ENCODE measurements around the gene REXO5. TPM values are rescaled to one million over a fixed set of nuclear protein-coding genes. Genes with fewer than 3 reads are reported as not detected.

Gene REXO5
- total RNA-seq, 4 donors from 2014 or later: 3.5 to 9.1 (median 3.9) TPM

DNA sequence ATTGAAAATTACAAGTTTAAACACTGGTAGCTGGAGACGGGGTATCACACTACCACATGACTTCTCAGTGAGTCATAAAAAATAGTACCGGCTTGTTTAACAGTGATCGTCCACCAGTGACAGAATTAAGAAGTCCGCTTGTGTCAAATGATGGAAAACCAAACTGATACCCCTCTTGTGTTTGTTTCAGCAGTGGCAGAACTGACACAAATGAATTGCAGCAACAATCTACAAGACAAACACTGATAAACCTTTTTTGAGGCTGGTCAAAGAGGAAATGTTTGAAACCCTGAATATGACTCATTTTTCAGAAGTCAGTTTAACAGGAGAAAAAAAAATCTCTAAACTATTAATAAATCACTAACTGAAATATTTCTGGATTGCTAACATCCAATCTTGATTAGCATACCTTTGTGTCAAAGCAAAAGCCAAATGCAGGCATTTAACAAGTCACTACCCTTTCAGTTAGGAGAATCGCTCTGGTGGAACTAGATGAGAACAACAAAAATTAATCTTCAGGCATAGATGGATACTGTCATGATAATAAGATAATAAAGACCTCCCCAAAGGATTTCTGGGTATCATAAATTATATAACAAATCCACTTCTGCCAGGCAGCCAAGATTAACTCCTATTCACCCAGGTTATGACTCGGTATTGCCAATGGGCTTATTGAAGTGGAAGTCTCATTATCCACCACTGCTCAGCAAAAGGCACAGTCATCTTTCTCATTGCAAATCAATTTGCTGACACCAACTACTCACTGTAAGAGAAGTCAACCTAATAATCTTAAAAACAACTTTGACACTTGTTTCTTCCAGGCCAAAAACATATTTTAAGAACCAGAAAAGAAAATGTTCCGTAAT, 73.1 kb downstream of the REXO5 start:
- WGBS: 31% methylated on average over 7 of the region's 7 CpGs
- TF ChIP-seq EP300 (IDR thresholded peaks at IDR 0.05) (no peak), POLR2A (IDR thresholded peaks at IDR 0.05) (no peak), POLR2AphosphoS5 (IDR thresholded peaks at IDR 0.05) (no peak)
- TF ChIP-seq, protein P1, sequence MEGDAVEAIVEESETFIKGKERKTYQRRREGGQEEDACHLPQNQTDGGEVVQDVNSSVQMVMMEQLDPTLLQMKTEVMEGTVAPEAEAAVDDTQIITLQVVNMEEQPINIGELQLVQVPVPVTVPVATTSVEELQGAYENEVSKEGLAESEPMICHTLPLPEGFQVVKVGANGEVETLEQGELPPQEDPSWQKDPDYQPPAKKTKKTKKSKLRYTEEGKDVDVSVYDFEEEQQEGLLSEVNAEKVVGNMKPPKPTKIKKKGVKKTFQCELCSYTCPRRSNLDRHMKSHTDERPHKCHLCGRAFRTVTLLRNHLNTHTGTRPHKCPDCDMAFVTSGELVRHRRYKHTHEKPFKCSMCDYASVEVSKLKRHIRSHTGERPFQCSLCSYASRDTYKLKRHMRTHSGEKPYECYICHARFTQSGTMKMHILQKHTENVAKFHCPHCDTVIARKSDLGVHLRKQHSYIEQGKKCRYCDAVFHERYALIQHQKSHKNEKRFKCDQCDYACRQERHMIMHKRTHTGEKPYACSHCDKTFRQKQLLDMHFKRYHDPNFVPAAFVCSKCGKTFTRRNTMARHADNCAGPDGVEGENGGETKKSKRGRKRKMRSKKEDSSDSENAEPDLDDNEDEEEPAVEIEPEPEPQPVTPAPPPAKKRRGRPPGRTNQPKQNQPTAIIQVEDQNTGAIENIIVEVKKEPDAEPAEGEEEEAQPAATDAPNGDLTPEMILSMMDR (IDR thresholded peaks at IDR 0.05): no peak
- no peak for DNase-seq (ENCODE audit: low spot score in 2 of 2)
- H3K4me1 ChIP-seq: peaks cover 62% of the 10 kb centered on the region
- no peak overlapping the region for H3K4me3 ChIP-seq
- no peaks in the 10 kb centered on the region for H3K27me3 ChIP-seq
- peak overlapping the region; percentile 60 for H3K27ac ChIP-seq
- H3K9me3 ChIP-seq: no peaks in the 10 kb centered on the region
- H3K36me3 ChIP-seq: no peaks in the 10 kb centered on the region

DNA sequence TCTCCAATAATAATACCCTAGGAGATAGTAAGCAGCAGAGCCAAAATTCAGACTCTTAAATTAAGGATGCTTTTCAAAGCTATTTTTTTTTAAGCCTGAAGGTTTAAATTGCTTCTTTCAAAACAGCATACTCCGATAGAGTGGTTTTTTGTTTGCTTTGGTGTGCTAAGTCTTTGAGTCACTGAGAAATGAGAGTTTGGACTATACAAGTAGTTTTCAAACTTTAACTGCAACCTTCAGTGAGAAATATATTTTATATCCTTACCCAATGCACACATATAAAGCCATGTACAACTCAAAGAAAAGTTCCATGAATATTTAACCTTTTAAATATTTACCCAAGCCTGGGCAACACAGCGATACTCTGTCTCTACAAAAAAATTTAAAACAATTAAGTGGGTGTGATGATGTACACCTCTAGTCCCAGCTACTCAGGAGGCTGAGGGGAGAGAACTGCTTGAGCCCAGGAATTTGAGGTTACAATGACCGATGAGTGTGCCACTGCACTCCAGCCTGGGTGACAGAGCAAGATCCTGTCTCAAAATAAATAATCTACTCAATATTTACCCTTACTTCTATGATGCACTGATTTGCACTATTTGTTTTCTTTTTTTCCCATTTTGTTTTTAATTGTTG, 74.7 kb downstream of the REXO5 start:
- Histone ChIP-seq H3K4me1 (peaks cover 52% of the 10 kb centered on the region), H3K9me3 (no peaks in the 10 kb centered on the region), H3K4me3 (no peak overlapping the region), H3K27ac (no peak overlapping the region), H3K36me3 (no peaks in the 10 kb centered on the region), H3K27me3 (no peaks in the 10 kb centered on the region)
- 76% methylated on average over 3 of the region's 3 CpGs for WGBS
- no peak for DNase-seq (ENCODE audit: low spot score in 2 of 2)
- TF ChIP-seq POLR2AphosphoS5 (IDR thresholded peaks at IDR 0.05) (no peak), POLR2A (IDR thresholded peaks at IDR 0.05) (no peak), EP300 (IDR thresholded peaks at IDR 0.05) (no peak)
- TF ChIP-seq, protein P1 (IDR thresholded peaks at IDR 0.05): no peak

DNA sequence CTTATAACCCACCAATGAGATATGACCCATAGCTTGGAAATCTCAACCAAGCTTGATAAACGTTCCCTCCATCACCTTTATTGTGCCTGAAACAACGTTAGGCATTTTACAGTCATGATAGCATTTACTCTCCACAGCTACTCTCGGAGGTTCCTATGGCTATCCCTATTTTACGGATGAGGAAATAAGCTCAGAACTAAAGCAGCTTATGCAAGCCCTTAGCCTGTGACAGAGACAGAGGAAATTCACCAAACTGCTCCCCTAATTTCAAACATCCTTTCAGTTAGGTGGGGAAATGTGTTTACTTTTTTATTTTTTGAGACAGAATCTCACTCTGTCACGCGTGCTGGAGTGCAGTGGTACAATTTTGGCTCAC, 75.2 kb downstream of the REXO5 start:
- Histone ChIP-seq H3K36me3 (no peaks in the 10 kb centered on the region), H3K9me3 (no peaks in the 10 kb centered on the region), H3K27ac (no peak overlapping the region), H3K4me1 (peaks cover 52% of the 10 kb centered on the region), H3K27me3 (no peaks in the 10 kb centered on the region), H3K4me3 (no peak overlapping the region)
- TF ChIP-seq, protein P1 (IDR thresholded peaks at IDR 0.05): no peak
- WGBS: 85% methylated on average over 6 of the region's 6 CpGs
- no peak for DNase-seq (ENCODE audit: low spot score in 2 of 2)

DNA sequence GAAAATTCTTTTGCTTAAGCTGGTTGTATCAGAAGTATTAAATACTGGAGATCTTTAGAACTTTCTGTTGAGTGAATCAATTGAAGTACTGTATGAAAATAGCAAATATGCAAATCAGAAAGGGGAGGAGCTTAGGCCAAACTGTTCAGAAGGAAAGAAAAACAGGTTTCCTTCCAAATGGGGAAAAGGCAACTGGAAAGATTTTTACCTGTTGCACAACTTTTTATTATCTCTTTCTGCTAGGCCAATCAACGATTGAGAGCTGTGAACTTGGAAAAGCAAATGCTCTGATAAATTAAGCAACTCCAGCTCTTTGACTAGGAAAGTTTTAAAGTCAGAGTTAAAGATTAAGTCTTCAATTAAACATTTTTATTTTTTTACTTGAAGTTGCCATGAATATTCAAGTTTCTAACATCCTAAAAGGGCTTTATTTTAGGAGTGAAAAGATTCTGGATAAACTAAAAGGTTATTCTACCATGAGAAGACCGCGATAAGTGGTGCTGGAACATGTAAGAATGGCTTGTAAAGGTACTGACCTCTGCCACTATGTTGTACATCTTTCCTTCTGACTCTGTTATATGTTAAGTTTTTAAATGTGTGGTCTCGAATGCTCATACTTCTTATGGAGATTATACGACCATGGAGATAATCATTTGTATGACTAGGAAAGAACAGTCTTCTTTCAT, 77.4 kb downstream of the REXO5 start:
- Histone ChIP-seq H3K27ac (peak overlapping the region; percentile 29), H3K9me3 (no peaks in the 10 kb centered on the region), H3K4me3 (no peak overlapping the region), H3K36me3 (no peaks in the 10 kb centered on the region), H3K27me3 (no peaks in the 10 kb centered on the region), H3K4me1 (peaks cover 48% of the 10 kb centered on the region)
- TF ChIP-seq EP300 (IDR thresholded peaks at IDR 0.05) (no peak), POLR2AphosphoS5 (IDR thresholded peaks at IDR 0.05) (no peak), POLR2A (IDR thresholded peaks at IDR 0.05) (no peak)
- TF ChIP-seq, protein P1 (IDR thresholded peaks at IDR 0.05): no peak
- WGBS: 62% methylated on average over 5 of the region's 5 CpGs
- DNase-seq (ENCODE audit: low spot score in 2 of 2): no peak

DNA sequence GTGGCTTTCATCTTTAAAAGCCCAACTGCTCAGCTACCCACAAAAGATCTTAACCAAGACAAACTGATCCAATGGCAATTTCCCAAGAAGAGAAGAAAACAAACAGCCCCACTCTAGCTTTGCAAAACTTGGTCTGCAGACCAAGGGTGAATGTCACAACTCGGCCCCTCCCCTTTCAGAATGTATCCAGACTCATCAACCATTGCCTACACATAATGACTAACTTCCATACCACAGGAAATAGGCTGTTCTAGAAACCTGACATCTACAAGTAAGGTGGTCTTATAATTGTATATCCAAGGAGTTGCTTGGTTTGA, 77.9 kb downstream of the REXO5 start:
- Histone ChIP-seq H3K4me1 (peaks cover 43% of the 10 kb centered on the region), H3K27ac (no peak overlapping the region), H3K4me3 (no peak overlapping the region), H3K9me3 (no peaks in the 10 kb centered on the region), H3K27me3 (no peaks in the 10 kb centered on the region), H3K36me3 (no peaks in the 10 kb centered on the region)
- no peak for TF ChIP-seq EP300 (IDR thresholded peaks at IDR 0.05)
- TF ChIP-seq, protein P1 (IDR thresholded peaks at IDR 0.05): no peak
- WGBS: 68% methylated on average over 1 of the region's 1 CpG
- DNase-seq (ENCODE audit: low spot score in 2 of 2): no peak
